Gastrocnemius medialis (tissue), 4 donors: ENCODE data around the gene SH3RF1.

Experiments used
- CTCF ChIP-seq, 5 experiments: fragments of 450-650 bp in 3 of 5; fragments of 200-600 bp in 2 of 5; sonication (generic) in 2 of 5; IDR thresholded peaks in 4 of 5; conservative IDR thresholded peaks in 1 of 5; 1 replicate in 4 of 5; 2 replicates in 1 of 5; pipeline ENCODE4 v1.5.1; 2016 to 2019; ENCODE audit warnings: antibody characterized with exemption in 5 of 5, mild to moderate bottlenecking in 3 of 5, moderate library complexity in 3 of 5
- POLR2A ChIP-seq, 2 donors: fragments of 450-650 bp; IDR thresholded peaks; one replicate each; pipeline ENCODE4 v1.6.1; 2017; ENCODE audit warnings: antibody characterized with exemption in 2 of 2, mild to moderate bottlenecking in 2 of 2, moderate library complexity in 2 of 2

- TF ChIP-seq CTCF (IDR thresholded peaks at IDR 0.05 in 4 of 5, conservative IDR thresholded peaks at IDR 0.05 in 1 of 5) (no peak), POLR2A (IDR thresholded peaks at IDR 0.05) (no peak)
Measured at GRCh38 chr4:169153481-169154087, 117.2 kb downstream of the SH3RF1 start.
